Loucy (cell line): ENCODE measurements around the gene MOB3B.

Source experiments
- EZH2phosphoT487 ChIP-seq: fragments of 200-600 bp; IDR thresholded peaks from 2 replicates; pipeline ENCODE4 v1.6.1; 2018; ENCODE audit warnings: antibody characterized with exemption, mild to moderate bottlenecking, moderate library complexity, borderline replicate concordance
- TF ChIP-seq, protein P1 (sequence below): fragments of 200-600 bp; sonication (generic); conservative IDR thresholded peaks from 2 replicates; pipeline ENCODE4 v1.5.1; 2014; ENCODE audit warnings: mild to moderate bottlenecking, antibody characterized with exemption, low read length

DNA sequence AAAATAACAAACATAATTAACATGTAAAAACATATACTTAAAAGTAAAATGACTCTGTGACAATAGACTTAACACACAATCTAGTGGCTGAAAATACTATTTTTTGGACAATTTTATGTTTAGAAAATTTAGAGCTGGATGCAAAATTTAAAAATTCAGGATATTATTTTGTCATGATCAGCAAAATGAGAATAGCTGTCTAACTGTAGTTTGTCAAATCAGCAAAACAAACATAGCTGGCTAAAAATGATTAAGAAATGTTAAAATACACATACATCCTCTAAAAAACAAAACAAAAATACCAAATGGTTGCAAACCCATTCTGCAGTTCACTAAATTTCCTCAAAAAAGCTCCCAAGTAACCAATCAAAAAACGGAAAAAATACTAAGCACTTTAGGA is 25.1 kb upstream of the MOB3B start:
- TF ChIP-seq, protein P1, sequence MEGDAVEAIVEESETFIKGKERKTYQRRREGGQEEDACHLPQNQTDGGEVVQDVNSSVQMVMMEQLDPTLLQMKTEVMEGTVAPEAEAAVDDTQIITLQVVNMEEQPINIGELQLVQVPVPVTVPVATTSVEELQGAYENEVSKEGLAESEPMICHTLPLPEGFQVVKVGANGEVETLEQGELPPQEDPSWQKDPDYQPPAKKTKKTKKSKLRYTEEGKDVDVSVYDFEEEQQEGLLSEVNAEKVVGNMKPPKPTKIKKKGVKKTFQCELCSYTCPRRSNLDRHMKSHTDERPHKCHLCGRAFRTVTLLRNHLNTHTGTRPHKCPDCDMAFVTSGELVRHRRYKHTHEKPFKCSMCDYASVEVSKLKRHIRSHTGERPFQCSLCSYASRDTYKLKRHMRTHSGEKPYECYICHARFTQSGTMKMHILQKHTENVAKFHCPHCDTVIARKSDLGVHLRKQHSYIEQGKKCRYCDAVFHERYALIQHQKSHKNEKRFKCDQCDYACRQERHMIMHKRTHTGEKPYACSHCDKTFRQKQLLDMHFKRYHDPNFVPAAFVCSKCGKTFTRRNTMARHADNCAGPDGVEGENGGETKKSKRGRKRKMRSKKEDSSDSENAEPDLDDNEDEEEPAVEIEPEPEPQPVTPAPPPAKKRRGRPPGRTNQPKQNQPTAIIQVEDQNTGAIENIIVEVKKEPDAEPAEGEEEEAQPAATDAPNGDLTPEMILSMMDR, result no peak
- TF ChIP-seq EZH2phosphoT487, result no peak
